SU-DHL-6 (cell line): ENCODE data around the gene GNB5.

ENCODE experiments used
- CTCF ChIP-seq: fragments of 200-600 bp; sonication (generic); IDR thresholded peaks from one replicate; pipeline ENCODE4 v1.5.1; 2017; ENCODE audit warnings: antibody characterized with exemption, mild to moderate bottlenecking, low read length, moderate library complexity; ENCODE audit not compliant: insufficient read depth, poor library complexity, severe bottlenecking
- EZH2phosphoT487 ChIP-seq: fragments of 200-600 bp; sonication (generic), shearing (Covaris generic); conservative IDR thresholded peaks from 2 replicates; pipeline ENCODE4 v1.6.1; 2018; ENCODE audit warnings: mild to moderate bottlenecking, antibody characterized with exemption, low read length, moderate library complexity, mixed read lengths

- no peak for TF ChIP-seq CTCF
- TF ChIP-seq EZH2phosphoT487: no peak
Observed at GRCh38 chr15:52234596-52235541, 43.7 kb upstream of the GNB5 start.
